Right lobe of liver (tissue), 6 donors: ENCODE data around the gene PPCS. TPM values are rescaled to one million over a fixed set of nuclear protein-coding genes. Genes with fewer than 3 reads are reported as not detected.
A peak's percentile ranks its signal among the peaks of the same experiment; 100 is the strongest.

Experiments used
- ATAC-seq, 4 donors: fragments of 200-7000 bp; cut with Tn5 transposase; one replicate each; pipeline ENCODE4 v1.9.1; 2020; ENCODE audit warnings: mild to moderate bottlenecking in 4 of 4, moderate library complexity in 4 of 4
- DNase-seq, 3 donors: peaks; one replicate each; pipeline ENCODE4 v3.0.0-alpha.2; 2020
- H3K27ac ChIP-seq, 3 donors: fragments of 200-600 bp; one replicate each; pipeline ENCODE4 v1.8.0; 2022
- H3K27me3 ChIP-seq, 2 donors: fragments of 200-600 bp; one replicate each; pipeline ENCODE4 v1.8.0; 2022
- H3K36me3 ChIP-seq, 4 donors: fragments of 200-600 bp; sonication (generic) in 1 of 4; one replicate each; pipeline versions ENCODE4 v1.5.1 to v1.8.0; 2017 to 2022; ENCODE audit warnings: control low read depth in 1 of 4
- H3K4me1 ChIP-seq, 4 donors: fragments of 200-600 bp; sonication (generic) in 1 of 4; one replicate each; pipeline versions ENCODE4 v1.5.1 to v1.8.0; 2017 to 2022; ENCODE audit warnings: control low read depth in 1 of 4
- H3K4me3 ChIP-seq, 3 donors: fragments of 200-600 bp; one replicate each; pipeline ENCODE4 v1.8.0; 2022
- H3K9me3 ChIP-seq, 4 donors: fragments of 200-600 bp; sonication (generic) in 1 of 4; one replicate each; pipeline versions ENCODE4 v1.5.1 to v1.8.0; 2017 to 2022; ENCODE audit warnings: control low read depth in 1 of 4
- CTCF ChIP-seq, 4 donors: fragments of 200-600 bp in 3 of 4; fragments of 450-650 bp in 1 of 4; IDR thresholded peaks; one replicate each; pipeline versions ENCODE4 v1.5.1 to v1.8.0; 2016 to 2022; ENCODE audit warnings: antibody characterized with exemption in 4 of 4, mild to moderate bottlenecking in 2 of 4
- POLR2A ChIP-seq: fragments of 450-650 bp; IDR thresholded peaks from one replicate; pipeline ENCODE4 v1.6.1; 2017; ENCODE audit warnings: antibody characterized with exemption, mild to moderate bottlenecking
- WGBS: methylation state at CpG from one replicate; pipeline ENCODE4 v1.1.6; 2018; ENCODE audit warnings: low coverage, low lambda C conversion rate; ENCODE audit not compliant: insufficient coverage; ENCODE audit errors: missing lambda C conversion rate; 5-methylcytosine and 5-hydroxymethylcytosine counted together
- intact Hi-C, 2 donors: fragments of 100-400 bp; cut with DNase I; formaldehyde crosslinking; loops; one replicate each; pipeline versions ENCODE4 v1.11.2 to v1.14.1; 2022
- long read RNA-seq: library from polyadenylated mRNA; unstranded; transcript quantifications from one replicate; pipeline ENCODE4 v2.0.0, GENCODE V29; 2019
- total RNA-seq, 6 experiments: library from RNA; depleted of rRNA in 2 of 6; stranded (reverse); fragments of >200 nt in 2 of 6; fragmentation: NEBNext Ultra II Directional in 3 of 6; extraction: Animal tissue kit (Norgen Biotek cat#: 25700) in 3 of 6; gene quantifications; one replicate each; pipeline versions ENCODE4 v1.1.0 to v1.2.4, GENCODE V29; 2016 to 2023
- donor health status: DM: no; HTN: yes; CAD: no.
- donor health status: DM: no; HTN: no; CAD: no.
- donor health status: DM: no; HTN: no; CAD: no.
- donor health status: DM: no; HTN: yes; CAD: no.
- donor health status: DM: no; HTN: yes; CAD: no.

PPCS gene
- 10 to 100 TPM; 36.3 to 44.1 (median 42.7) TPM for total RNA-seq
- long read RNA-seq, transcript PPCS-201 (3 exons, 984 nt), result minor isoform, 7 of 21 reads
- long read RNA-seq, transcript PPCS-203 (3 exons, 1,431 nt), result major isoform, 13 of 21 reads
- long read RNA-seq, partial matches to known transcripts, result 0 of 21 reads
- long read RNA-seq, other reads (novel, unspliced or antisense), result 1 of 21 reads

- DNase-seq (peak; percentile 89), ATAC-seq (peak; percentile 89 to 94 (median 92))
- Histone ChIP-seq H3K4me3 (peak within 1 kb of the TSS; percentile 73 to 100 (median 98)), H3K4me1 (peaks cover 0 to 24% (median 9%) of the 10 kb centered on the region in 4 donors), H3K36me3 (peaks cover 0 to 28% (median 1%) of the 10 kb centered on the region in 4 donors), H3K27ac (peak within 1 kb of the TSS; percentile 89 to 92 (median 90)), H3K9me3 (no peaks in the 10 kb centered on the region), H3K27me3 (no peaks in the 10 kb centered on the region)
- intact Hi-C loops, result no loop called here
- 0% methylated on average over 43 of the region's 66 CpGs for WGBS
- TF ChIP-seq CTCF (IDR thresholded peaks at IDR 0.05) (peak in 1 of 4 donors; percentile 49), POLR2A (peak; percentile 77)
Observed at GRCh38 chr1:42456010-42456753, at the start of gene PPCS, which contains the start of gene ZMYND12. Gene PPCS (plus strand): TSS chr1:42456543. CDS start chr1:42456566, 23 bp downstream. Gene ZMYND12 (minus strand): TSS chr1:42456022. CDS start chr1:42455997, 25 bp downstream.

GRCh38 chr1:42414551-42415496, 41.5 kb upstream of the PPCS start:
- Histone ChIP-seq H3K4me1 (no peaks in the 10 kb centered on the region), H3K9me3 (no peaks in the 10 kb centered on the region), H3K27ac (no peak overlapping the region), H3K36me3 (no peaks in the 10 kb centered on the region), H3K4me3 (no peak overlapping the region), H3K27me3 (no peaks in the 10 kb centered on the region)
- ATAC-seq (no peak), DNase-seq (no peak)
- WGBS, result 77% methylated on average over 8 of the region's 17 CpGs
- no peak for TF ChIP-seq POLR2A
- TF ChIP-seq CTCF (IDR thresholded peaks at IDR 0.05), result no peak
- intact Hi-C loops, result no loop called here

GRCh38 chr1:42417166-42417565, 39.2 kb upstream of the PPCS start:
- DNase-seq (no peak), ATAC-seq (no peak)
- peaks cover 0 to 6% (median 0%) of the 10 kb centered on the region in 4 donors for H3K4me1 ChIP-seq
- intact Hi-C loops, result no loop called here
- 40% methylated on average over 1 of the region's 3 CpGs for WGBS
- H3K27me3 ChIP-seq, result no peaks in the 10 kb centered on the region
- H3K36me3 ChIP-seq, result no peaks in the 10 kb centered on the region
- no peak overlapping the region for H3K27ac ChIP-seq
- TF ChIP-seq CTCF (IDR thresholded peaks at IDR 0.05), result no peak
- no peak for TF ChIP-seq POLR2A
- no peak overlapping the region for H3K4me3 ChIP-seq
- H3K9me3 ChIP-seq, result no peaks in the 10 kb centered on the region

DNA sequence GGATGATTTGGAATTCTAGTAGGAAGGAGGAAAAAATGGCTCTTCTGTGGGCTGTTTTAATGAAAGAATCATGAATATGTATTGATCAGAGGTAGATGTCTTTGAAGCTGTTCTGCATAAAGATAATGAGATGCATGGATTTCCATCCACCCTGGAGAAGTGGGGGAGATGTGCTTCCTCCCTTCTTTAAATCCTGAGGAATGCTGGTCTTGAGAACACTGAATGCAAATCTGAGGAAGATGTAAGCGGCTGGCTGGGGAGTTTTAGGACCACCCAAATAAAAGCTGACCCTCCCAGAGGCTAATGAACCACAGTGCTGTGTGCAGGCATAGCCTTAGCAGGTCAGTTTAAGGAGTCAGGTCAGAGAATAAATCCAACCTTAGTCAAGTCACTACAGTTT, 37.8 kb upstream of the PPCS start:
- H3K4me3 ChIP-seq, result no peak overlapping the region
- no peaks in the 10 kb centered on the region for H3K9me3 ChIP-seq
- TF ChIP-seq POLR2A (no peak), CTCF (IDR thresholded peaks at IDR 0.05) (no peak)
- no peak for DNase-seq
- H3K4me1 ChIP-seq, result peaks cover 0 to 10% (median 0%) of the 10 kb centered on the region in 4 donors
- H3K27ac ChIP-seq, result no peak overlapping the region
- intact Hi-C loops, result no loop called here
- no peaks in the 10 kb centered on the region for H3K27me3 ChIP-seq
- H3K36me3 ChIP-seq, result no peaks in the 10 kb centered on the region
- no CpG with 5 or more reads among the region's 1 CpG for WGBS
- no peak for ATAC-seq
